ENCODE measurements around the gene DCTPP1. TPM values are rescaled to one million over a fixed set of nuclear protein-coding genes. Genes with fewer than 3 reads are reported as not detected.

The DCTPP1 gene
- total and polyA plus RNA-seq, 9 of the 15 experiments (the other 6 are each of a cell fraction or from before 2014, with no cell fraction given), result 45.0 to 132 (median 80.6) TPM

DNA sequence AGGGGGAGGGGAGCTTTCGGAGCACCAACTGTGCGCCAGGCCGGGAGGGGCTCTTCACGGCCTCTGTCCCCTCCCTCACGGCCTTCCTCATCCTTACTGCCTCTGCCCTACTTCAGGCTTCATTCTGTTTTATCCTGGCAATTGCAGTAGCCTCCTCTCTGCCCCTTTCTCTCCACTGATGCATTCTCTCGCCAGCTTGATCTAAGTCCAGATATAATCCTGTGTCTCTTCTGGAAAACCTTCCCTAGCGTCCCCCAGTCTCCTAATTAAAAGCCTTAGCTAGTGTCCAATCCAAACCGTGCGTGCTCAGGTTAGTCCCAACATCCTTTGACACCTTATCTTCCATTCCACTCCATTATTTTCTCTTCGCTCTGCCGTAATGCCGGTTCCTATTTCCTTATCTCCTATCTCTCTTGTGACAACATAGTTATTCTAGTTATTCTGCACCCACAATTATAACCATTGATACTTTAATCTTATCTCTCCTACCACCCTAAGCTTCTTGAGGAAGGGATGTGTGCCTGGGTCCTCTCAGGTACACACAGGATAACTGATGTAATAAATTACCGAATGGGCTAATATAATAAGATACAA lies 33.7 kb downstream of the DCTPP1 start (continued):
- TF ChIP-seq CBX3 (IDR thresholded peaks at IDR 0.05; ENCODE audit: borderline replicate concordance in 1 of 2, low read length in 2 of 2), result no peak
- TF ChIP-seq MYC (IDR thresholded peaks at IDR 0.05; ENCODE audit: low read depth, low read length), result no peak
- no peak for TF ChIP-seq MYC (CRISPR knock-in tag; IDR thresholded peaks at IDR 0.05; ENCODE audit: borderline replicate concordance, low read depth)
- no peak for TF ChIP-seq FOXJ3 (CRISPR knock-in tag; IDR thresholded peaks at IDR 0.05)
- no peak for TF ChIP-seq SRSF9 (IDR thresholded peaks at IDR 0.05; ENCODE audit: borderline replicate concordance, low read depth, low read length)
- TF ChIP-seq NONO (IDR thresholded peaks at IDR 0.05; ENCODE audit: low read depth in 2 of 2, low read length in 1 of 2), result no peak
- no peak for TF ChIP-seq TEAD1 (CRISPR knock-in tag; IDR thresholded peaks at IDR 0.05)
- no peak for TF ChIP-seq ETV1 (tag; conservative IDR thresholded peaks at IDR 0.05; ENCODE audit: low read depth)
- TF ChIP-seq KAT2B (IDR thresholded peaks at IDR 0.05; ENCODE audit: low read depth, low read length), result no peak
- no peak for TF ChIP-seq ZNF407 (IDR thresholded peaks at IDR 0.05; ENCODE audit: low read depth)
- no peak for TF ChIP-seq ZNF274 (IDR thresholded peaks at IDR 0.05; ENCODE audit: borderline replicate concordance, low read depth, low read length)
- TF ChIP-seq KLF1 (tag; IDR thresholded peaks at IDR 0.05), result no peak
- no peak for TF ChIP-seq BRCA1 (IDR thresholded peaks at IDR 0.05)
- no peak for TF ChIP-seq BRCA1 (CRISPR knock-in tag; IDR thresholded peaks at IDR 0.05)
- TF ChIP-seq SMARCE1 (IDR thresholded peaks at IDR 0.05), result peak; percentile 61; the same call in 1 of the 2 replicates
- TF ChIP-seq WHSC1 (IDR thresholded peaks at IDR 0.05; ENCODE audit: low read length), result no peak
- TF ChIP-seq, protein P1, sequence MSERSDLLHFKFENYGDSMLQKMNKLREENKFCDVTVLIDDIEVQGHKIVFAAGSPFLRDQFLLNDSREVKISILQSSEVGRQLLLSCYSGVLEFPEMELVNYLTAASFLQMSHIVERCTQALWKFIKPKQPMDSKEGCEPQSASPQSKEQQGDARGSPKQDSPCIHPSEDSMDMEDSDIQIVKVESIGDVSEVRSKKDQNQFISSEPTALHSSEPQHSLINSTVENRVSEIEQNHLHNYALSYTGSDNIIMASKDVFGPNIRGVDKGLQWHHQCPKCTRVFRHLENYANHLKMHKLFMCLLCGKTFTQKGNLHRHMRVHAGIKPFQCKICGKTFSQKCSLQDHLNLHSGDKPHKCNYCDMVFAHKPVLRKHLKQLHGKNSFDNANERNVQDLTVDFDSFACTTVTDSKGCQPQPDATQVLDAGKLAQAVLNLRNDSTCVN (CRISPR knock-in tag; IDR thresholded peaks at IDR 0.05), result 0 out of 2 replicates have a peak, but pooled peaks have one; percentile 13
- TF ChIP-seq MAFK (IDR thresholded peaks at IDR 0.05; ENCODE audit: low read length), result no peak
- TF ChIP-seq ZBTB7A (IDR thresholded peaks at IDR 0.05; ENCODE audit: borderline replicate concordance, control insufficient read depth, low read depth, low read length), result 0 out of 2 replicates have a peak, but pooled peaks have one; percentile 31
- TF ChIP-seq GATAD2A (IDR thresholded peaks at IDR 0.05), result no peak

Measured in K562 (cell line).